GM21367 (cell line): ENCODE measurements around the gene PANK4.
"Not testable (repeated sequence)": the region's sequence is repeated elsewhere in the genome, so short reads cannot be mapped to it uniquely, and the experiment has no call there.

Experiments used
- ATAC-seq: cut with Tn5 transposase; IDR thresholded peaks from one replicate; pipeline ENCODE4 v1.9.1; 2021; ENCODE audit not compliant: unreplicated experiment

The PANK4 gene

GRCh38 chr1:2559509-2560298 lies 33.3 kb upstream of the PANK4 start:
- no peak for ATAC-seq

- no peak for ATAC-seq
These were observed 32.5 kb upstream of the PANK4 start for GRCh38 chr1:2558861-2559260.

- ATAC-seq: no peak
These were observed 32.0 kb upstream of the PANK4 start for GRCh38 chr1:2558420-2558819.

GRCh38 chr1:2557482-2558400 lies 31.3 kb upstream of the PANK4 start:
- no peak for ATAC-seq

GRCh38 chr1:2556678-2557481 lies 30.5 kb upstream of the PANK4 start:
- peak; percentile 16 for ATAC-seq

- peak; percentile 28 for ATAC-seq
These were observed 29.9 kb upstream of the PANK4 start, which contains the start of gene TNFRSF14 for GRCh38 chr1:2556277-2556677. TNFRSF14 (plus strand) TSS chr1:2556371; CDS start chr1:2556665, 294 bp downstream.

GRCh38 chr1:2555634-2556276 lies 29.4 kb upstream of the PANK4 start:
- peak; percentile 27 for ATAC-seq

GRCh38 chr1:2554621-2555387 lies 28.4 kb upstream of the PANK4 start:
- ATAC-seq: no peak

GRCh38 chr1:2553871-2554620 lies 27.6 kb upstream of the PANK4 start:
- ATAC-seq: no peak

GRCh38 chr1:2553076-2553475 lies 26.7 kb upstream of the PANK4 start:
- ATAC-seq: not testable (repeated sequence)

- no peak for ATAC-seq
These were observed 25.8 kb upstream of the PANK4 start for GRCh38 chr1:2552189-2552588.

GRCh38 chr1:2551544-2551943 lies 25.1 kb upstream of the PANK4 start:
- not testable (repeated sequence) for ATAC-seq

GRCh38 chr1:2550309-2550861 lies 24.0 kb upstream of the PANK4 start:
- not testable (repeated sequence) for ATAC-seq

- ATAC-seq: not testable (repeated sequence)
These were observed 23.1 kb upstream of the PANK4 start for GRCh38 chr1:2549367-2550029.

GRCh38 chr1:2548068-2548589 lies 21.7 kb upstream of the PANK4 start:
- no peak for ATAC-seq

GRCh38 chr1:2547210-2548067 lies 21.0 kb upstream of the PANK4 start:
- no peak for ATAC-seq
